ENCODE measurements around the gene CACNG6. TPM values are rescaled to one million over a fixed set of nuclear protein-coding genes. Genes with fewer than 3 reads are reported as not detected.

The CACNG6 gene
- total and polyA plus RNA-seq, 2 donors (not counting 3 experiments of a cell fraction or from before 2014, with no cell fraction given) = 5.0 to 5.4 TPM

GRCh38 chr19:53945441-53945840, 46.0 kb upstream of the CACNG6 start:
- BruUV-seq (replicated peaks) = no TSS peak
- no peak overlapping the region for H3K4me2 ChIP-seq (ENCODE audit: insufficient read depth, low read length)
- no peaks in the 10 kb centered on the region for H3K79me2 ChIP-seq (ENCODE audit: control insufficient read depth, insufficient read depth, low read length)
- no peak overlapping the region for H3K4me3 ChIP-seq (replicated peaks in 1 of 3; ENCODE audit: insufficient read depth in 1 of 3, low read depth in 1 of 3, low read length in 3 of 3)
- no peaks in the 10 kb centered on the region for H3K36me3 ChIP-seq (ENCODE audit: control insufficient read depth in 2 of 2, extremely low read depth in 1 of 2, insufficient read depth in 2 of 2, low read length in 2 of 2)
- CTCF ChIA-PET = interaction anchor here (1.7 kb wide), 1 partner anchor 78 kb away, joined by 6 read pairs; no protein-coding TSS in a partner anchor
- no peak overlapping the region for H3K27ac ChIP-seq (ENCODE audit: insufficient read depth, low read depth, low read length)
- no peaks in the 10 kb centered on the region for H3K4me1 ChIP-seq (ENCODE audit: control insufficient read depth, extremely low read depth, insufficient read depth, low read length)
- H2AFZ ChIP-seq (ENCODE audit: low read depth, low read length) = no peak overlapping the region
- H3K27me3 ChIP-seq (ENCODE audit: control insufficient read depth in 2 of 2, insufficient read depth in 2 of 2, low read length in 2 of 2) = peaks cover 11 to 30% of the 10 kb centered on the region in 2 experiments
- H3K9ac ChIP-seq (replicated peaks; ENCODE audit: extremely low read depth, insufficient read depth, low read length) = no peak overlapping the region
- H3K9me3 ChIP-seq (replicated peaks; ENCODE audit: control insufficient read depth, insufficient read depth, low read length) = no peaks in the 10 kb centered on the region
- DNase-seq (ENCODE audit: low read depth, low spot score) = no peak
- intact Hi-C loops (cut with micrococcal nuclease) (no loop called here), dilution Hi-C loops (cut with MboI; ENCODE audit: extremely low pct_ligation_motif_present, low sequenced_read_pairs) (no loop called here)
- FAIRE-seq = no peak
- no peaks in the 10 kb centered on the region for H3K9me1 ChIP-seq (replicated peaks; ENCODE audit: control insufficient read depth, extremely low read depth, insufficient read depth, low read length)
- H4K20me1 ChIP-seq (replicated peaks; ENCODE audit: control insufficient read depth, extremely low read depth, insufficient read depth, low read length) = no peaks in the 10 kb centered on the region
- TF ChIP-seq FOS (IDR thresholded peaks at IDR 0.05; ENCODE audit: borderline replicate concordance, insufficient read depth, low read length) = no peak
- TF ChIP-seq GATA2 (IDR thresholded peaks at IDR 0.05; ENCODE audit: insufficient read depth, insufficient read length, low read depth, low read length) = no peak
- no peak for TF ChIP-seq CTCF (IDR thresholded peaks at IDR 0.05; ENCODE audit: extremely low read depth in 1 of 2, insufficient read depth in 1 of 2, low read depth in 1 of 2, low read length in 2 of 2)
- no peak for TF ChIP-seq POLR2AphosphoS5 (IDR thresholded peaks at IDR 0.05; ENCODE audit: insufficient read depth, low read depth, low read length)
- TF ChIP-seq MYC (IDR thresholded peaks at IDR 0.05; ENCODE audit: low read depth, low read length) = no peak
- no peak for TF ChIP-seq JUN (IDR thresholded peaks at IDR 0.05; ENCODE audit: borderline replicate concordance, insufficient read depth, insufficient read length, low read depth)
- no peak for TF ChIP-seq MAX (IDR thresholded peaks at IDR 0.05; ENCODE audit: insufficient read depth, insufficient read length)
- TF ChIP-seq EZH2 (IDR thresholded peaks at IDR 0.05; ENCODE audit: borderline replicate concordance, low read depth, low read length, severe bottlenecking) = no peak
- TF ChIP-seq POLR2A (IDR thresholded peaks at IDR 0.05; ENCODE audit: low read depth, low read length) = no peak
- POLR2A ChIA-PET = no interaction called here

All from endothelial cell of umbilical vein (primary cell).